HepG2 (cell line): ENCODE measurements around the gene ART5.
"Not testable (repeated sequence)": the region's sequence is repeated elsewhere in the genome, so short reads cannot be mapped to it uniquely, and the experiment has no call there.

ENCODE experiments used
- CTCF ChIP-seq: sonication (generic); formaldehyde crosslinking; IDR thresholded peaks from 2 replicates; pipeline ENCODE4 v1.5.0; 2020; ENCODE audit warnings: mild to moderate bottlenecking, missing genetic modification reagents, moderate library complexity
- DBP ChIP-seq: sonication (generic); formaldehyde crosslinking; IDR thresholded peaks from 2 replicates; pipeline ENCODE4 v1.4.0; 2020; ENCODE audit warnings: missing genetic modification reagents; ENCODE audit errors: not compliant biosample characterization
- MZF1 ChIP-seq: sonication (generic); formaldehyde crosslinking; IDR thresholded peaks from 2 replicates; pipeline ENCODE4 v1.8.1; 2023; ENCODE audit warnings: mild to moderate bottlenecking, missing genetic modification reagents, borderline replicate concordance
- PHF20 ChIP-seq: sonication (generic); formaldehyde crosslinking; IDR thresholded peaks from 2 replicates; pipeline ENCODE4 v1.5.0; 2020; ENCODE audit warnings: mild to moderate bottlenecking, missing genetic modification reagents
- RELA ChIP-seq: sonication (generic); formaldehyde crosslinking; IDR thresholded peaks from 2 replicates; pipeline ENCODE4 v1.4.0; 2020; ENCODE audit warnings: missing genetic modification reagents
- SAP130 ChIP-seq: IDR thresholded peaks from 2 replicates; pipeline ENCODE4 v1.6.1; 2016; ENCODE audit warnings: low read depth

GRCh38 chr11:3649374-3649773 lies 7.6 kb upstream of the ART5 start:
- not testable (repeated sequence) for TF ChIP-seq RELA (CRISPR knock-in tag); PHF20; CTCF (CRISPR knock-in tag); MZF1 (CRISPR knock-in tag); DBP; SAP130 (CRISPR knock-in tag)
